HEK293 (cell line): ENCODE data around the gene CD300LB.

Experiments
- CTCF ChIA-PET: fragments of 350-600 bp; formaldehyde crosslinking; extraction: SDS; loops from one replicate; lab custom pipeline; 2021; ENCODE audit warnings: antibody characterized with exemption; lab: Yijun Ruan, JAX
- POLR2A ChIA-PET: fragments of 300-600 bp; formaldehyde crosslinking; extraction: SDS; loops from one replicate; lab custom pipeline; 2020; ENCODE audit warnings: antibody characterized with exemption, inconsistent platforms; lab: Yijun Ruan, JAX
- H3K27ac ChIP-seq: fragments of 200-500 bp; sonication (Bioruptor generic); 2 replicates; pipeline ENCODE4 v1.5.1; 2014; ENCODE audit warnings: low read depth, low read length, control low read depth, inconsistent platforms; ENCODE audit errors: extremely low read depth
- H3K36me3 ChIP-seq, 2 experiments: fragments of 200-500 bp in 1 of 2; sonication (Bioruptor generic) in 1 of 2; 1 replicate in 1 of 2; 2 replicates in 1 of 2; pipeline ENCODE4 v1.5.1; 2014 to 2017; ENCODE audit warnings: inconsistent platforms in 2 of 2, low read length in 2 of 2; ENCODE audit not compliant: control insufficient read depth in 2 of 2, insufficient read depth in 1 of 2
- H3K4me1 ChIP-seq: fragments of 200-500 bp; sonication (Bioruptor generic); 2 replicates; pipeline ENCODE4 v1.5.1; 2014; ENCODE audit warnings: mild to moderate bottlenecking, low read length, inconsistent platforms; ENCODE audit not compliant: control insufficient read depth, insufficient read depth
- H3K4me3 ChIP-seq: 2 replicates; pipeline ENCODE4 v1.5.1; 2011; ENCODE audit warnings: low read depth, mild to moderate bottlenecking, control low read depth, low read length, moderate library complexity
- H3K9me3 ChIP-seq: fragments of 200-500 bp; sonication (Bioruptor generic); 2 replicates; pipeline ENCODE4 v1.5.1; 2014; ENCODE audit warnings: low read depth, low read length, inconsistent platforms; ENCODE audit not compliant: control insufficient read depth, insufficient read depth
- AEBP2 ChIP-seq: fragments of 450-650 bp; formaldehyde crosslinking; IDR thresholded peaks from 2 replicates; pipeline ENCODE4 v1.5.1; 2016; ENCODE audit warnings: missing biosample characterization, missing genetic modification characterization, borderline replicate concordance
- GLI2 ChIP-seq: fragments of 450-650 bp; formaldehyde crosslinking; IDR thresholded peaks from 2 replicates; pipeline ENCODE4; 2017; ENCODE audit warnings: missing biosample characterization, missing genetic modification characterization, low read depth, borderline replicate concordance
- GLIS1 ChIP-seq: fragments of 450-650 bp; formaldehyde crosslinking; IDR thresholded peaks from 2 replicates; pipeline ENCODE4 v1.5.1; 2016; ENCODE audit warnings: missing biosample characterization, missing genetic modification characterization
- GLIS2 ChIP-seq: fragments of 450-650 bp; formaldehyde crosslinking; IDR thresholded peaks from 2 replicates; pipeline ENCODE4 v1.5.1; 2016; ENCODE audit warnings: missing biosample characterization, missing genetic modification characterization
- KLF16 ChIP-seq: fragments of 450-650 bp; formaldehyde crosslinking; IDR thresholded peaks from 2 replicates; pipeline ENCODE4 v1.5.1; 2017; ENCODE audit warnings: missing biosample characterization, missing genetic modification characterization
- KLF7 ChIP-seq: fragments of 450-650 bp; formaldehyde crosslinking; IDR thresholded peaks from 2 replicates; pipeline ENCODE4 v1.5.1; 2016; ENCODE audit warnings: missing biosample characterization, missing genetic modification characterization, borderline replicate concordance
- KLF8 ChIP-seq: fragments of 450-650 bp; formaldehyde crosslinking; IDR thresholded peaks from 2 replicates; pipeline ENCODE4 v1.5.1; 2016; ENCODE audit warnings: missing biosample characterization, missing genetic modification characterization
- KLF9 ChIP-seq: fragments of 450-650 bp; formaldehyde crosslinking; IDR thresholded peaks from 2 replicates; pipeline ENCODE4 v1.5.1; 2016; ENCODE audit warnings: missing biosample characterization, missing genetic modification characterization, low read depth
- PRDM1 ChIP-seq: fragments of 450-650 bp; formaldehyde crosslinking; IDR thresholded peaks from 2 replicates; pipeline ENCODE4; 2016; ENCODE audit warnings: missing biosample characterization, missing genetic modification characterization
- ZBTB26 ChIP-seq: fragments of 450-650 bp; formaldehyde crosslinking; optimal IDR thresholded peaks from 2 replicates; pipeline ENCODE3; 2016; ENCODE audit warnings: missing biosample characterization, mild to moderate bottlenecking, missing genetic modification characterization
- ZFP41 ChIP-seq: fragments of 450-650 bp; formaldehyde crosslinking; IDR thresholded peaks from 2 replicates; pipeline ENCODE4 v1.5.1; 2016; ENCODE audit warnings: missing biosample characterization, missing genetic modification characterization, borderline replicate concordance
- ZNF133 ChIP-seq: fragments of 450-650 bp; formaldehyde crosslinking; IDR thresholded peaks from 2 replicates; pipeline ENCODE4 v1.5.1; 2016; ENCODE audit warnings: missing biosample characterization, missing genetic modification characterization
- ZNF292 ChIP-seq: fragments of 450-650 bp; formaldehyde crosslinking; IDR thresholded peaks from 2 replicates; pipeline ENCODE4 v1.5.1; 2016; ENCODE audit warnings: low read depth, missing biosample characterization, missing genetic modification characterization, borderline replicate concordance
- ZNF433 ChIP-seq: fragments of 450-650 bp; formaldehyde crosslinking; IDR thresholded peaks from 2 replicates; pipeline ENCODE4 v1.5.1; 2016; ENCODE audit warnings: missing biosample characterization, missing genetic modification characterization, low read depth
- ZNF48 ChIP-seq: fragments of 450-650 bp; formaldehyde crosslinking; IDR thresholded peaks from 2 replicates; pipeline ENCODE4 v1.5.1; 2016; ENCODE audit warnings: missing biosample characterization, missing genetic modification characterization
- ZNF521 ChIP-seq: fragments of 450-650 bp; formaldehyde crosslinking; IDR thresholded peaks from 2 replicates; pipeline ENCODE4 v1.5.1; 2017; ENCODE audit warnings: missing biosample characterization, mild to moderate bottlenecking, missing genetic modification characterization
- ZNF596 ChIP-seq: fragments of 450-650 bp; IDR thresholded peaks from 2 replicates; pipeline ENCODE4 v1.5.0; 2018; ENCODE audit warnings: missing biosample characterization, mild to moderate bottlenecking, missing genetic modification characterization, moderate library complexity
- ZNF610 ChIP-seq: fragments of 450-650 bp; formaldehyde crosslinking; IDR thresholded peaks from 2 replicates; pipeline ENCODE4 v1.5.1; 2016; ENCODE audit warnings: missing biosample characterization, missing genetic modification characterization, borderline replicate concordance
- ZNF624 ChIP-seq: fragments of 450-650 bp; formaldehyde crosslinking; IDR thresholded peaks from 2 replicates; pipeline ENCODE4 v1.5.1; 2017; ENCODE audit warnings: missing biosample characterization, missing genetic modification characterization
- ZNF629 ChIP-seq: fragments of 450-650 bp; formaldehyde crosslinking; IDR thresholded peaks from 2 replicates; pipeline ENCODE4 v1.5.1; 2017; ENCODE audit warnings: missing biosample characterization, missing genetic modification characterization
- ZNF658 ChIP-seq: fragments of 450-650 bp; formaldehyde crosslinking; IDR thresholded peaks from 2 replicates; pipeline ENCODE4; 2016; ENCODE audit warnings: missing biosample characterization, missing genetic modification characterization
- ZNF660 ChIP-seq: fragments of 450-650 bp; IDR thresholded peaks from 2 replicates; pipeline ENCODE4 v1.5.1; 2018; ENCODE audit warnings: missing biosample characterization, mild to moderate bottlenecking, missing genetic modification characterization
- ZNF670 ChIP-seq: fragments of 450-650 bp; formaldehyde crosslinking; IDR thresholded peaks from 2 replicates; pipeline ENCODE4 v1.5.1; 2016; ENCODE audit warnings: missing biosample characterization, missing genetic modification characterization, low read depth
- ZNF701 ChIP-seq: fragments of 450-650 bp; formaldehyde crosslinking; IDR thresholded peaks from 2 replicates; pipeline ENCODE4 v1.5.1; 2016; ENCODE audit warnings: missing biosample characterization, missing genetic modification characterization
- ZNF704 ChIP-seq: fragments of 450-650 bp; formaldehyde crosslinking; IDR thresholded peaks from 2 replicates; pipeline ENCODE4 v1.5.1; 2016; ENCODE audit warnings: missing biosample characterization, missing genetic modification characterization
- ZNF830 ChIP-seq: fragments of 450-650 bp; IDR thresholded peaks from 2 replicates; pipeline ENCODE4 v1.5.0; 2018; ENCODE audit warnings: missing biosample characterization, missing genetic modification characterization, low read depth, mild to moderate bottlenecking, moderate library complexity
- TF ChIP-seq, protein P1 (sequence below): fragments of 450-650 bp; formaldehyde crosslinking; IDR thresholded peaks from 2 replicates; pipeline ENCODE4 v1.5.1; 2016; ENCODE audit warnings: missing biosample characterization, missing genetic modification characterization

Gene CD300LB

DNA sequence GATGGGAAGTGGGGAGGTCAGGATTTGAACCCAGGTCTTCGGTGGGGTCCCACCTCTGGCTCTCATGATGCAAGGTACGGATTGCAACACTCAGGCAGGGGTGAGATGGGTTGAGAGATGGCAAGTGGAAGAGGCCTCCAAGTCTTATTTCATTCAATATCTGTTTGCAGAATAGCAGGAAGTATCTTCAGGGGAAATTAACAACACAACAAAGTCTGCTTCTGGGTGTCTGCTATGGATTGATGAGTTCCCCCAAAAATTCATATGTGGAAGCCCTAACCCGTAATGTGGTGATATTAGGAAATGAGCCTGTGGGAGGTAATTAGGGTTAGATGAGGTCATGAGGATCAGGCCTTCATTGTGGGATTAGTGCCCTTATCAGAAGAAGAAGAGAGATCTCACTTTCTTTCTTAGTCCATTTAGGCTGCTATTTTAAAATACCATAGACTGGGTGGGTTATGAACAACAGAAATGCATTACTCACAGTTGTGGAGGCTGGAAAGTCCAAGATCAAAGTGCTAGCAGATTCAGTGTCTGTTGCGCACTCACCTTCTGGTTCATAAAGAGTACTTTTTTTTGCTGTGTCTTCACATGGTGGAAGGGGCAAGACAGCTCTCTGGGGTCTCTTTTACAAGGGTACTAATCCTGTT is 40.5 kb upstream of the CD300LB start:
- ChIA-PET POLR2A (no interaction called here), CTCF (no interaction called here)
- Histone ChIP-seq H3K9me3 (no peaks in the 10 kb centered on the region), H3K4me1 (no peaks in the 10 kb centered on the region), H3K27ac (no peak overlapping the region), H3K4me3 (no peak overlapping the region), H3K36me3 (no peaks in the 10 kb centered on the region)
- TF ChIP-seq ZNF292 (tag by site-specific recombination), result no peak

DNA sequence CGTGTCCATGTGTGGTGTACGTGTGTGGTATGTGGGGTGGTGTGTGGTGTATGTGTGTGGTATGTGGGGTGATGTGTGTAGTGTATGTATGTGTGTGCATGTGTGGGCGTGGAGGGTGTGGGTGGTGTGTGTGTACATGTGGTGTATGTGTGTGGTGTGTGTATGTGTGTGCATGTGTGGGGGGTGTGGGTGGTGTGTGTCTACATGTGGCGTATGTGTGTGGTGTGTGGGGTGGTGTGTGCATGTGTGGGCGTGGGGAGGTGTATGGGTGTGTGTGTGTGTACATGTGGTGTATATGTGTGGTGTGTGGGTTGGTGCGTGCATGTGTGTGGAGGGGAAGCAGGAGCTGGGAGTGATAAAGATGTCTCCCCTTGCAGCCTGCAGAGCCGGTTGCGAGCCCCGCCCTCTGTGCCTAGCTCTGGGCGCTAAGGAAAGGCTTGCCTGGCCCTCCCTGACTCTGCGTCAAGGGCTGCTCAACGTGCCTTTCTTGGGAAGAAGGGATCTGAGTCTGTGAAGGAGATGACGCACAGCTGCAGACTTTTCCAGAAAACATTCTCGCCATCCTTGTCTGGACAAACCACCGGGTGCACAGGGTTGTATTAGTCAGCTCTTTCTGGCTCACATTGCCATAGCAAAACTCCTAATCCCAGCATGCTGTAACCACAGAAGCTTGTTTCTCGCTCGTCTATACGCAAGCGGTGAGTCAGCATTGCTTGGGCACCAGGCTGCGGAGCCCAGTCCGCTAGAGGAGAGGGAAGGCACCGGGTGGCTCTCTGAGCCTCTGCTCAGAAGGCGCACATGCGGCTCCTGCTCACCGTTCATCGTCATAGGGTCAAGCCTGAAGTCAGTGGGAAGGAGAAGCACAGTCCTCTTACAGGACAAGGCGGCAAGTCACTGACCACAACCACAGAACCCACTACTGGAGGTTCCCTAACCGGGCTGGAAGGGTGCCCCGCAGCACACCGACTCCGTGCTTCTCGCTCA is 38.0 kb upstream of the CD300LB start:
- ChIA-PET POLR2A (interaction anchor here (0.6 kb wide), 1 partner anchor 207 kb away, joined by 3 read pairs; the partner anchor contains the start of gene NAT9), CTCF (interaction anchor here (0.7 to 0.8 kb wide), 3 partner anchors 27 to 176 kb away, joined by 3 to 5 read pairs (median 3); no protein-coding TSS in a partner anchor)
- H3K27ac ChIP-seq, result no peak overlapping the region
- H3K4me1 ChIP-seq, result no peaks in the 10 kb centered on the region
- H3K4me3 ChIP-seq, result no peak overlapping the region
- H3K9me3 ChIP-seq, result no peaks in the 10 kb centered on the region
- no peaks in the 10 kb centered on the region for H3K36me3 ChIP-seq
- TF ChIP-seq AEBP2 (tag by site-specific recombination) (no peak), KLF9 (no peak), ZNF704 (no peak), ZNF658 (tag by site-specific recombination) (no peak), ZNF521 (tag by site-specific recombination) (no peak), ZNF629 (tag by site-specific recombination) (peak; percentile 72), ZNF830 (tag by site-specific recombination) (no peak), GLI2 (tag by site-specific recombination) (no peak), GLIS2 (no peak), KLF16 (tag by site-specific recombination) (no peak), ZNF48 (tag by site-specific recombination) (no peak), ZNF660 (tag by site-specific recombination) (no peak), ZNF133 (tag by site-specific recombination) (no peak), ZNF701 (tag by site-specific recombination) (no peak), ZNF670 (tag by site-specific recombination) (peak; percentile 84; the same call in 1 of the 2 replicates), ZNF610 (no peak), KLF7 (tag by site-specific recombination) (no peak), ZBTB26 (tag by site-specific recombination) (no peak), GLIS1 (tag by site-specific recombination) (no peak), KLF8 (tag by site-specific recombination) (no peak), PRDM1 (tag by site-specific recombination) (no peak), ZNF596 (tag by site-specific recombination) (no peak), ZNF433 (no peak), ZFP41 (tag by site-specific recombination) (no peak), ZNF624 (tag by site-specific recombination) (no peak)
- TF ChIP-seq, protein P1, sequence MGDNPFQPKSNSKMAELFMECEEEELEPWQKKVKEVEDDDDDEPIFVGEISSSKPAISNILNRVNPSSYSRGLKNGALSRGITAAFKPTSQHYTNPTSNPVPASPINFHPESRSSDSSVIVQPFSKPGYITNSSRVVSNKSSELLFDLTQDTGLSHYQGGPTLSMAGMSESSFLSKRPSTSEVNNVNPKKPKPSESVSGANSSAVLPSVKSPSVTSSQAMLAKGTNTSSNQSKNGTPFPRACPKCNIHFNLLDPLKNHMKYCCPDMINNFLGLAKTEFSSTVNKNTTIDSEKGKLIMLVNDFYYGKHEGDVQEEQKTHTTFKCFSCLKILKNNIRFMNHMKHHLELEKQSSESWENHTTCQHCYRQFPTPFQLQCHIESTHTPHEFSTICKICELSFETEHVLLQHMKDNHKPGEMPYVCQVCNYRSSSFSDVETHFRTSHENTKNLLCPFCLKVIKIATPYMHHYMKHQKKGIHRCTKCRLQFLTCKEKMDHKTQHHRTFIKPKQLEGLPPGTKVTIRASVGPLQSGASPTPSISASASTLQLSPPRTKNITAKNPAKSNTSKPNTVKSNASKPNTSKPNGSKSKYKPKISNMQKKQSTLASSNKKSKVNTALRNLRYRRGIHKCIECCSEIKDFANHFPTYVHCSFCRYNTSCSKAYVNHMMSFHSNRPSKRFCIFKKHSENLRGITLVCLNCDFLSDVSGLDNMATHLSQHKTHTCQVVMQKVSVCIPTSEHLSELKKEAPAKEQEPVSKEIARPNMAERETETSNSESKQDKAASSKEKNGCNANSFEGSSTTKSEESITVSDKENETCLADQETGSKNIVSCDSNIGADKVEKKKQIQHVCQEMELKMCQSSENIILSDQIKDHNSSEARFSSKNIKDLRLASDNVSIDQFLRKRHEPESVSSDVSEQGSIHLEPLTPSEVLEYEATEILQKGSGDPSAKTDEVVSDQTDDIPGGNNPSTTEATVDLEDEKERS (tag by site-specific recombination), result no peak
